Prostate gland (tissue), 2 donors: Measurements from ENCODE around the gene ARMS2.

Source experiments
- CTCF ChIP-seq, 4 experiments: fragments of 200-600 bp in 2 of 4; fragments of 450-650 bp in 2 of 4; sonication (generic) in 2 of 4; IDR thresholded peaks; 1 replicate in 3 of 4; 2 replicates in 1 of 4; pipeline ENCODE4 v1.5.1; 2016 to 2019; ENCODE audit warnings: antibody characterized with exemption in 4 of 4, mild to moderate bottlenecking in 2 of 4, moderate library complexity in 2 of 4
- POLR2AphosphoS5 ChIP-seq: sonication (generic); formaldehyde crosslinking; IDR thresholded peaks from one replicate; pipeline ENCODE4 v1.6.1; 2017; ENCODE audit warnings: antibody characterized with exemption

- TF ChIP-seq CTCF (IDR thresholded peaks at IDR 0.05) (no peak), POLR2AphosphoS5 (no peak)
Measured at GRCh38 chr10:122494173-122494820, 39.8 kb downstream of the ARMS2 start.
